Stimulated activated CD4-positive, alpha-beta T cell treated with anti-CD3 and anti-CD28 coated beads, Interleukin-15, amount 100 ng/mL, for 1 hour (primary cell): ENCODE data around the gene USP25.
A peak's percentile ranks its signal among the peaks of the same experiment; 100 is the strongest.

Experiments
- DNase-seq, 2 donors: peaks; one replicate each; pipeline ENCODE4 v3.0.0-alpha.2; 2020; ENCODE audit warnings: low read depth in 1 of 2, low spot score in 1 of 2

Gene USP25

GRCh38 chr21:15729674-15730483, at the start of gene USP25:
Gene USP25, plus strand, starts transcription at chr21:15729982. Its CDS starts 412 bp downstream, at chr21:15730394.
- peak; percentile 82 to 86 for DNase-seq

- no peak for DNase-seq
Observed at GRCh38 chr21:15682186-15682895, 47.4 kb upstream of the USP25 start.

GRCh38 chr21:15682977-15683376, 46.8 kb upstream of the USP25 start:
- no peak for DNase-seq

- no peak for DNase-seq
Observed at GRCh38 chr21:15686506-15686905, 43.3 kb upstream of the USP25 start.

GRCh38 chr21:15687208-15687607, 42.6 kb upstream of the USP25 start:
- DNase-seq = no peak

GRCh38 chr21:15688016-15688415, 41.8 kb upstream of the USP25 start:
- DNase-seq = no peak

GRCh38 chr21:15688809-15689208, 41.0 kb upstream of the USP25 start:
- DNase-seq = no peak

GRCh38 chr21:15692711-15693110, 37.1 kb upstream of the USP25 start:
- no peak for DNase-seq

- no peak for DNase-seq
Observed at GRCh38 chr21:15695241-15695640, 34.5 kb upstream of the USP25 start.

- no peak for DNase-seq
Observed at GRCh38 chr21:15701830-15702229, 28.0 kb upstream of the USP25 start.

GRCh38 chr21:15703932-15704331, 25.9 kb upstream of the USP25 start:
- DNase-seq = no peak

GRCh38 chr21:15706696-15707095, 23.1 kb upstream of the USP25 start:
- DNase-seq = no peak

GRCh38 chr21:15713412-15713811, 16.4 kb upstream of the USP25 start:
- no peak for DNase-seq

- no peak for DNase-seq
Observed at GRCh38 chr21:15718711-15719110, 11.1 kb upstream of the USP25 start.

GRCh38 chr21:15719976-15720375, 9.8 kb upstream of the USP25 start:
- DNase-seq = no peak

GRCh38 chr21:15722591-15723324, 7.0 kb upstream of the USP25 start:
- no peak for DNase-seq

- DNase-seq = no peak
Observed at GRCh38 chr21:15725949-15726348, 3.8 kb upstream of the USP25 start.

GRCh38 chr21:15728046-15728445, 1.7 kb upstream of the USP25 start:
- DNase-seq = no peak

- DNase-seq = no peak
Observed at GRCh38 chr21:15729346-15729673, 472 bp upstream of the USP25 start.

- no peak for DNase-seq
Observed at GRCh38 chr21:15730484-15731242, 881 bp downstream of the USP25 start.

- no peak for DNase-seq
Observed at GRCh38 chr21:15731243-15731613, 1.4 kb downstream of the USP25 start.
